HG02678 (cell line): ENCODE data around the gene TSEN2.
"Not testable (repeated sequence)": the region's sequence is repeated elsewhere in the genome, so short reads cannot be mapped to it uniquely, and the experiment has no call there.

Experiments used
- ATAC-seq: cut with Tn5 transposase; IDR thresholded peaks from one replicate; pipeline ENCODE4 v1.9.1; 2021; ENCODE audit warnings: mild to moderate bottlenecking, moderate library complexity; ENCODE audit not compliant: unreplicated experiment

Gene TSEN2

GRCh38 chr3:12471241-12471640 lies 13.0 kb upstream of the TSEN2 start:
- ATAC-seq = no peak

- no peak for ATAC-seq
These were observed 12.2 kb upstream of the TSEN2 start for GRCh38 chr3:12472000-12472610.

GRCh38 chr3:12472796-12473195 lies 11.5 kb upstream of the TSEN2 start:
- no peak for ATAC-seq

GRCh38 chr3:12473511-12473910 lies 10.8 kb upstream of the TSEN2 start:
- ATAC-seq = no peak

- ATAC-seq = no peak
These were observed 7.9 kb upstream of the TSEN2 start for GRCh38 chr3:12476238-12476897.

- no peak for ATAC-seq
These were observed 7.0 kb upstream of the TSEN2 start for GRCh38 chr3:12477256-12477655.

- no peak for ATAC-seq
These were observed 6.0 kb upstream of the TSEN2 start for GRCh38 chr3:12478326-12478725.

GRCh38 chr3:12479198-12479597 lies 5.1 kb upstream of the TSEN2 start:
- ATAC-seq = not testable (repeated sequence)

- no peak for ATAC-seq
These were observed 4.3 kb upstream of the TSEN2 start for GRCh38 chr3:12479919-12480427.

- ATAC-seq = no peak
These were observed 870 bp upstream of the TSEN2 start for GRCh38 chr3:12483410-12483809.

GRCh38 chr3:12483872-12484197 lies 445 bp upstream of the TSEN2 start:
- no peak for ATAC-seq

GRCh38 chr3:12484983-12485327 lies 675 bp downstream of the TSEN2 start:
- ATAC-seq = no peak

GRCh38 chr3:12486001-12486400 lies 1.7 kb downstream of the TSEN2 start:
- ATAC-seq = no peak

- ATAC-seq = no peak
These were observed 2.6 kb downstream of the TSEN2 start for GRCh38 chr3:12486916-12487315.

GRCh38 chr3:12487336-12487735 lies 3.1 kb downstream of the TSEN2 start:
- no peak for ATAC-seq

GRCh38 chr3:12487786-12488185 lies 3.5 kb downstream of the TSEN2 start:
- no peak for ATAC-seq

GRCh38 chr3:12489368-12489767 lies 5.1 kb downstream of the TSEN2 start:
- ATAC-seq = no peak

- no peak for ATAC-seq
These were observed 5.6 kb downstream of the TSEN2 start for GRCh38 chr3:12489832-12490231.

GRCh38 chr3:12490547-12490946 lies 6.3 kb downstream of the TSEN2 start:
- no peak for ATAC-seq

- no peak for ATAC-seq
These were observed 11.6 kb downstream of the TSEN2 start for GRCh38 chr3:12495749-12496452.

- no peak for ATAC-seq
These were observed 12.1 kb downstream of the TSEN2 start for GRCh38 chr3:12496453-12496761.

GRCh38 chr3:12499474-12499873 lies 15.2 kb downstream of the TSEN2 start:
- ATAC-seq = no peak
